AML-193 (cell line): ENCODE data around the gene SOCS6.
"Not testable (repeated sequence)": the region's sequence is repeated elsewhere in the genome, so short reads cannot be mapped to it uniquely, and the experiment has no call there.

Experiments used
- DNase-seq, 2 experiments: peaks; one replicate each; lab custom pipeline; 2025; lab: John Stamatoyannopoulos, UW

Gene SOCS6

GRCh38 chr18:70359071-70359470 lies 70.2 kb downstream of the SOCS6 start:
- DNase-seq, result no peak

DNA sequence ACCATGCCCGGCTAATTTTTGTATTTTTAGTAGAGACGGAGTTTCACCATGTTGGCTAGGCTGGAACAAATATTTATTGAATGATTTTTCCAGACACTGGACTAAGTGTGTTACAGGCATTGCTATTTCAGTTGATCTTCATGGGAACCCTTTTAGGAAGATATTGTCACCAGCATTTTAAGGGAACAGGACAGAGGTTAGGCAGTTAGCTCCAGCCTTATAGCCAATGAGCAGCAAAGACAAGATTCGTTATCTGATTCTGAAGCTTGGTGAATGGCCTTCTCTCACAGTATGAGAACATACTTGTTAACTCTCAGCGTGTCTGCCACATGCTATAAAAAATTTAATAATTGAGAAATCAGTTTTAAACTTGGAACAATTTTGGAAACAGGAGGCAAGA lies 73.4 kb downstream of the SOCS6 start:
- DNase-seq, result no peak

- no peak for DNase-seq
Observed at GRCh38 chr18:70363861-70364260, 75.0 kb downstream of the SOCS6 start.

- DNase-seq, result no peak
Observed at GRCh38 chr18:70365361-70365760, 76.5 kb downstream of the SOCS6 start.

- no peak for DNase-seq
Observed at GRCh38 chr18:70366174-70366573, 77.3 kb downstream of the SOCS6 start.

- DNase-seq, result no peak
Observed at GRCh38 chr18:70366670-70367069, 77.8 kb downstream of the SOCS6 start.

DNA sequence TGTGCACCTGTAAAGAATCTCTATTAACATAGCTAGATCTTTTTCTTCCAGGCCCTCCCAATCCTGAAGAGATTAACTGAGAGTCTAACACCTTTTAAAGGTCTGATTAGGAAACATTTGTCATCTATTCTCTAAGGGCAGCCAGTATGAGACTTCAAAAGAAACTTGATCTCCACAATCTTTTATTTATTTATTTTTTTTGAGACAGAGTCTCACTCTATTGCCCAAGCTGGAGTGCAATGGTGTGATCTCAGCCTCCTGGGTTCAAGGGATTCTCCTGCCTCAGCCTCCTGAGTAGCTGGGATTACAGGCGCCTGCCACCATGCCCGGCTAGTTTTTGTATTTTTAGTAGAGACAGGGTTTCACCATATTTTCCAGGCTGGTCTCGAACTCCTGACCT lies 78.5 kb downstream of the SOCS6 start:
- DNase-seq, result not testable (repeated sequence)

GRCh38 chr18:70368903-70369302 lies 80.1 kb downstream of the SOCS6 start:
- no peak for DNase-seq

DNA sequence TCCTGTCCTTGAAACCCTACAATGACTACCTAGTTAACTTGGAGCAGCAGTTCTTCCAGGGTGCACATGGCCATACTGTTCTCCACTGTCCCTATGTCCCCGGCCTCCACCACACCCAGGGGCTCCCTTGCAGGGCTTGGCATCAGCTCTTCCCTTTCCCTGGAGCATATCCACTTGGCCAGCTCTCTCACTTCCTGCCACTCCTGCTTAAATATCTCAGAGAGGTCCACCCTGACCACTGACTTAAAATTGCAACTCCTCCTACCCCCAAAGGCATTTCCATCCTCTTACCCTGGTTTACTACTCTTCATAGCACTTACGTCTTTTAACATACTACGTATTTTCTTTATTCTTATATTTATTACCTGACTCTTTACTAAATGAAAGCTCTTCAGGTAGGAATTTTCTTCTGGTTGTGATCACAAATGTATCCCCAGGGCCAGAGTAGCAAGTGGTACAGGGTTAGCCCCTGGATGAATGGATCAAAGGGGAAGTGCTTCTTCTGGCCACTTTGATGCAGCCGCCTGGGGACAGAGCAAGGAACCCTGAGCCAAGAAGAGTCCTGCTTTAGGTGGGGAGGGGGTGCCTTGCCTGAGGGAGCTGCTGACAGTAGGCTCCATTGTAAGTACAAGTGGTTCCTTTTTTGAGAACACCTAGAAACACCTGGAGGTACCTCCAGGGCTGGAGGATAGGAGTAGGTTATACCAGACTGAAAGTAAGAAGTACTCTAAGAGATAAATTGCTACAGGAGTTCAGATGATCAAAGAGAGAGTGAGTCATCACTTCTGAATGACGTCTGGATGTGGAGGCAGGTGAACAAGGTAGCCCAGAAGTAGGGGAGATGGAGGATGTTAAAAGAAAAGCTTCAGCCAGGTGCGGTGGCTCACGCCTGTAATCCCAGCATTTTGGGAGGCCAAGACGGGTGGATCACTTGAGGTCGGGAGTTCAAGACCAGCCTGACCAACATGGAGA lies 82.2 kb downstream of the SOCS6 start:
- no peak for DNase-seq

DNA sequence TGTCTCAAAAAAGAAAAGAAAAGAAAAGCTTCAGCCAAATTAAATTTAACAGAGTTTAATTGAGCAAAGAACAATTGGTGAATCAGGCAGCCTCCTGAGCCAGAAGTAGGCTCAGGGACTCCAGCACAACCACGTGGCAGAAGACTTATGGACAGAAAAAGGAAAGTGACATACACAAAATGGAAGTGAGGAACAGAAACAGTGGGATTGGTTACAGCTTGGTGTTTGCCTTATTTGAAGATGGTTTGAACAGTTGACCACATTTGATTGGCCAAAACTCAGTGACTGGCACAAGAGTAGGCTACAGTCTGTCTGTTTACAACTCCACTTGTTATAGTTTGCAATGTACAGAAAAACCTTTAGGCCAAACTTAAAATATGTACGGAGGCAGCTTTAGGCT lies 83.1 kb downstream of the SOCS6 start:
- DNase-seq, result no peak

DNA sequence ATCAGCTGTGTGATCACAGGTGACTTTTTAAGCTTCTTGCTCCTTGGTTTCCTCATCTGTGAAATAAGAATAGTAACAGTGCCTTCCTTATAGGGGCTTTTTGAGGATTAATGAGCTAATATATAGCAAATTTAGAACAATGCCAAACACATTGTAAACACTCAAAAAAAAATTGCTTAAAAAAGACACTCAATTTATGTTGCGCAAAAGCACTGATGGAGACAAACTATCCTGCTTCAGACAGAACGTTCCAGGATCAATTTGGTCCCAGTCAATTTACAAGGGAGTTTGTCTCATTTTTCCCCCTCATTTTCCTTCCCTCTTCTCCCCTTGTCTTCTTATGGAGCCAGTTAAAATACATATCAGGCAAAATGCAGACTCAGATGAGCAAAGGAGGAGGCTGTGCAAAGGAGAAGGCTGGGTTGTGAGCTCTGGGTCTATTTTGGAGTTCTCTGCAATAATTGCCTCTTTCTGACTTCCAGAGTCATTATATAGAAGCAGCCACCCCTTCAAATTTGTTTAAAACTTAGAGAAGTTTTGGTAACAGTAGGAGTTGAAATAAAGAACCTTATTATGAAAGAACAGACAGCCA lies 83.7 kb downstream of the SOCS6 start:
- no peak for DNase-seq

GRCh38 chr18:70373042-70373519 lies 84.2 kb downstream of the SOCS6 start:
- DNase-seq, result no peak

DNA sequence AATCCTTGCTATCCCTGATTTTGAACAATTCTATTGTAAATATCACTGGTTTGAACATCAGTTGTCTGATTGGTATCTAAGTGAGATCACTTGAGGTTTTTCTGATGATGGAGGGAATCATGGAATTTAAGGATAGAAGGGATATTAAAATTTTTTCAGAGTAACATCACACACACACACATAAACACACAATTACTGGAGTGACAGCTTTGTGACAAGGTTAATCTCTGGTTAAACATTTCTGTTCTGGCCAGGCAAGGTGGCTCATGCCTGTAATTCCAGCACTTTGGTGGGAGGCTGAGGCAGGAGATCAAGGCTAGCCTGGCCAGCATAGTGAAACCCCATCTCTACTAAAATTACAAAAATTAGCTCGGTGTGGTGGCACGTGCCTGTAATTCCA lies 85.3 kb downstream of the SOCS6 start:
- DNase-seq, result no peak

DNA sequence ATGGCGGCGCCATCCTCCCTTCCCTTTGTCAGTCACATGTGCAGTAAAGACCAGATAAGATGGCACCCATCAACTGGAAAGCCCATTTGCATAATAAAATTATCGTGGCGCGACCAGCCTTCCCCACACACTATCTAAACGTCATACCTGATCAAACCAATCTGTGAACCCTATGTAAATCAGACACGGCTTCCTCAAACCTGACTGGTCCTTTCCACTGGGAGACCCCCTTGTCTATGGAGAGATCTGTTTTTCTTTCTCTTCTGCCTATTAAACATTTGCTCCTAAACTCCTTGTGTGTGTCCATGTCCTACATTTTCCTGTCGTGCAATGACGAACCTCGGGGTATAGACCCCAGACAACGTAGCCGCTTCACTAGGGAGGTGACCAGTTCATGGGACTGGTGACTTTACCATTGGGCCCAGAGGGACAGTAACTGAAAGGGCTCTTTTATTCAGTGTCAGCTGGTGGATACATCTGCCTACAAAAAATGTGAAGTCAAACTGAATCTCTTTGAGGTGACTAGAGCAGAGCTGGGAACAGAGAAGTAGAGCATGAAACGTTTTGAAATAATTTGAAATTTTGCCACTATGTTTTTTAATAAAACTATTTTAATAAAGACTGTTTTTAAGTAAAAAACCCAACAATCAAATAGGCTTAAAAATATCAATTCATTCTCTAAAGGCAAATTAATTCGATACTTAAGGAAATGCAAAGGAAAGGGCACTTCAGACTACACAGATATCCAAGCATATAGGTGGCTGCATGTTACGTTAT lies 87.5 kb downstream of the SOCS6 start:
- no peak for DNase-seq

DNA sequence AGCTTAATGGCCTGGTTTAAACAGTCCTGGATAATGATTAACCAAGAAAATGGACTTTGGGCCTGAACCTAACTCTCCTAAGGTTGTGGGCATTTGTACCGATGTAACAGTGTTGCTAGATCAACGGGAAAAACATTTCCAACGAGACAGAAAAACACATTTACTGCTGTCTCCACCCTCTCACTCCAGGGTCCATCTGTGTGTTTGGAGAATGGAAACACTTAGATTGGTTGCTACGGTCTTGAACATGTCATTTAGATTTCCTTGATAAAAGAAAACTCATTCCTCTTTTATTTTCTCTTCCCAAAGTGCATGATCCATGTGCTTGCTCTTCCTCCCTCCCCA lies 88.0 kb downstream of the SOCS6 start:
- DNase-seq, result no peak

- DNase-seq, result no peak
Observed at GRCh38 chr18:70377317-70377799, 88.5 kb downstream of the SOCS6 start.

- no peak for DNase-seq
Observed at GRCh38 chr18:70377857-70378701, 89.2 kb downstream of the SOCS6 start.
